H1 (cell line): Measurements from ENCODE around the gene RABGAP1. TPM values are rescaled to one million over a fixed set of nuclear protein-coding genes. Genes with fewer than 3 reads are reported as not detected.

Experiments
- CTCF ChIA-PET: fragments of 300-600 bp; sonication (Branson Sonifier 250); formaldehyde crosslinking; loops from one replicate; lab custom pipeline; 2021; ENCODE audit not compliant: partially characterized antibody; lab: Charles Lee
- POLR2A ChIA-PET: fragments of 300-600 bp; sonication (Branson Sonifier 250); formaldehyde crosslinking; loops from one replicate; lab custom pipeline; 2021; ENCODE audit warnings: inconsistent platforms; ENCODE audit not compliant: partially characterized antibody; lab: Charles Lee
- DNase-seq, 2 experiments: peaks; one replicate each; pipeline versions ENCODE4 v3.0.0 to v3.0.0-alpha.2; 2010 to 2022; ENCODE audit warnings: low spot score in 2 of 2, low read depth in 1 of 2, mixed read lengths in 1 of 2
- FAIRE-seq: peaks from 2 replicates; lab custom pipeline; 2011; peaks lifted over from hg19 to GRCh38; lab: Jason Lieb, UNC
- H2AFZ ChIP-seq: 2 replicates; pipeline ENCODE4 v1.8.1; 2012; ENCODE audit warnings: low read length, inconsistent platforms
- H2AK5ac ChIP-seq: 2 replicates; pipeline ENCODE4 v1.6.1; 2013; ENCODE audit warnings: low read depth, low read length
- H2BK120ac ChIP-seq: replicated peaks from 2 replicates; pipeline ENCODE3; 2013; ENCODE audit warnings: low read depth, low read length, inconsistent platforms
- H2BK12ac ChIP-seq: 2 replicates; pipeline ENCODE4 v1.6.1; 2013; ENCODE audit warnings: low read depth, low read length
- H2BK15ac ChIP-seq: 2 replicates; pipeline ENCODE4 v1.6.1; 2013; ENCODE audit warnings: low read length
- H2BK20ac ChIP-seq: 2 replicates; pipeline ENCODE4 v1.6.1; 2013; ENCODE audit warnings: low read length
- H2BK5ac ChIP-seq: 2 replicates; pipeline ENCODE4 v1.6.1; 2013; ENCODE audit warnings: low read depth, low read length
- H3K14ac ChIP-seq: 2 replicates; pipeline ENCODE4 v1.6.1; 2013; ENCODE audit warnings: inconsistent platforms; ENCODE audit not compliant: insufficient read length
- H3K18ac ChIP-seq: 2 replicates; pipeline ENCODE4 v1.6.1; 2013; ENCODE audit warnings: low read length; ENCODE audit errors: extremely low read depth
- H3K23ac ChIP-seq: 2 replicates; pipeline ENCODE4 v1.6.1; 2013; ENCODE audit warnings: inconsistent platforms; ENCODE audit not compliant: insufficient read length
- H3K23me2 ChIP-seq: 2 replicates; pipeline ENCODE4 v1.6.1; 2013; ENCODE audit warnings: low read depth, low read length
- H3K27ac ChIP-seq: 2 replicates; pipeline ENCODE4 v1.6.1; 2011; ENCODE audit warnings: low read depth, low read length, inconsistent platforms
- H3K27me3 ChIP-seq, 4 experiments: replicated peaks in 1 of 4; 1 replicate in 1 of 4; 2 replicates in 3 of 4; pipeline versions ENCODE4 v1.6.1 to v1.8.1; 2011 to 2013; ENCODE audit warnings: low read length in 3 of 4, mild to moderate bottlenecking in 3 of 4, inconsistent platforms in 2 of 4, mixed read lengths in 2 of 4, moderate library complexity in 1 of 4; ENCODE audit not compliant: control insufficient read depth in 3 of 4, insufficient read depth in 3 of 4; ENCODE audit errors: extremely low read depth in 1 of 4
- H3K36me3 ChIP-seq, 4 experiments: 2 replicates each; pipeline versions ENCODE4 v1.6.1 to v1.8.1; 2011 to 2013; ENCODE audit warnings: mild to moderate bottlenecking in 4 of 4, low read length in 3 of 4, moderate library complexity in 2 of 4, control low read depth in 1 of 4, inconsistent platforms in 1 of 4; ENCODE audit not compliant: insufficient read depth in 4 of 4, control insufficient read depth in 2 of 4
- H3K4ac ChIP-seq: replicated peaks from 2 replicates; pipeline ENCODE3; 2013; ENCODE audit warnings: low read length, low read depth, mixed read lengths, inconsistent platforms; ENCODE audit not compliant: insufficient read length
- H3K4me1 ChIP-seq, 4 experiments: replicated peaks in 1 of 4; 1 replicate in 1 of 4; 2 replicates in 3 of 4; pipeline versions ENCODE4 v1.6.1 to v1.8.1; 2011 to 2013; ENCODE audit warnings: low read length in 3 of 4, inconsistent platforms in 2 of 4, mixed read lengths in 1 of 4; ENCODE audit not compliant: insufficient read depth in 4 of 4, control insufficient read depth in 3 of 4
- H3K4me2 ChIP-seq, 2 experiments: 2 replicates each; pipeline versions ENCODE4 v1.6.1 to v1.8.1; 2011 to 2013; ENCODE audit warnings: low read depth in 2 of 2, low read length in 2 of 2, control low read depth in 1 of 2, inconsistent platforms in 1 of 2, mild to moderate bottlenecking in 1 of 2; ENCODE audit not compliant: insufficient read depth in 1 of 2
- H3K4me3 ChIP-seq, 4 experiments: fragments of 200-600, 300-600 bp in 1 of 4; sonication (generic), shearing (Covaris generic), sonication (Bioruptor Twin) in 1 of 4; 2 replicates each; pipeline versions ENCODE4 v1.5.1 to v1.8.1; 2011 to 2016; ENCODE audit warnings: low read length in 4 of 4, low read depth in 3 of 4, control low read depth in 2 of 4, inconsistent platforms in 2 of 4, mild to moderate bottlenecking in 2 of 4, mixed read lengths in 1 of 4, moderate library complexity in 1 of 4; ENCODE audit not compliant: insufficient read depth in 2 of 4; ENCODE audit errors: extremely low read depth in 1 of 4
- H3K56ac ChIP-seq: replicated peaks from 2 replicates; pipeline ENCODE3; 2013; ENCODE audit warnings: low read depth, mild to moderate bottlenecking, mixed read lengths, low read length, inconsistent platforms; ENCODE audit not compliant: insufficient read length
- H3K79me1 ChIP-seq: 2 replicates; pipeline ENCODE4 v1.6.1; 2013; ENCODE audit warnings: low read depth, low read length, control low read depth
- H3K79me2 ChIP-seq, 2 experiments: 2 replicates each; pipeline versions ENCODE4 v1.6.1 to v1.8.1; 2012 to 2013; ENCODE audit warnings: low read length in 2 of 2, mild to moderate bottlenecking in 2 of 2, inconsistent platforms in 1 of 2; ENCODE audit not compliant: insufficient read depth in 2 of 2, control insufficient read depth in 1 of 2
- H3K9ac ChIP-seq, 4 experiments: replicated peaks in 1 of 4; 1 replicate in 1 of 4; 2 replicates in 3 of 4; pipeline versions ENCODE4 v1.6.1 to v1.8.1; 2011 to 2013; ENCODE audit warnings: low read depth in 3 of 4, low read length in 3 of 4, control low read depth in 2 of 4, mild to moderate bottlenecking in 2 of 4, moderate library complexity in 2 of 4, inconsistent platforms in 1 of 4; ENCODE audit errors: extremely low read depth in 1 of 4
- H3K9me3 ChIP-seq, 2 experiments: 2 replicates each; pipeline versions ENCODE4 v1.6.1 to v1.8.1; 2012 to 2013; ENCODE audit warnings: mild to moderate bottlenecking in 2 of 2, moderate library complexity in 2 of 2, control low read depth in 1 of 2, inconsistent platforms in 1 of 2, low read depth in 1 of 2, low read length in 1 of 2, mixed read lengths in 1 of 2; ENCODE audit not compliant: insufficient read depth in 2 of 2
- H4K20me1 ChIP-seq, 2 experiments: replicated peaks in 1 of 2; 2 replicates each; pipeline versions ENCODE3 to v1.8.1; 2011 to 2013; ENCODE audit warnings: inconsistent platforms in 2 of 2, low read length in 2 of 2, mild to moderate bottlenecking in 1 of 2; ENCODE audit not compliant: insufficient read depth in 2 of 2, control insufficient read depth in 1 of 2
- H4K5ac ChIP-seq: 2 replicates; pipeline ENCODE4 v1.6.1; 2013; ENCODE audit warnings: low read length, low read depth, mixed read lengths, inconsistent platforms; ENCODE audit not compliant: insufficient read length
- H4K8ac ChIP-seq: 2 replicates; pipeline ENCODE4 v1.8.0; 2013; ENCODE audit warnings: mild to moderate bottlenecking, moderate library complexity, low read length, inconsistent platforms; ENCODE audit not compliant: insufficient read depth; ENCODE audit errors: extremely low read depth
- H4K91ac ChIP-seq: replicated peaks from 2 replicates; pipeline ENCODE3; 2013; ENCODE audit warnings: low read length, mixed read lengths, inconsistent platforms; ENCODE audit not compliant: insufficient read length
- ASH2L ChIP-seq: fragments of 200-600, 300-600 bp; sonication (generic); IDR thresholded peaks from one replicate; pipeline ENCODE4 v1.7.1; 2017; ENCODE audit warnings: low read length
- ATF2 ChIP-seq: IDR thresholded peaks from 2 replicates; pipeline ENCODE4 v1.6.1; 2012; ENCODE audit warnings: low read length, inconsistent platforms
- CEBPB ChIP-seq: IDR thresholded peaks from 2 replicates; pipeline ENCODE4 v1.6.1; 2012; ENCODE audit warnings: low read depth, low read length
- KDM4A ChIP-seq: IDR thresholded peaks from one replicate; pipeline ENCODE4 v1.7.1; 2012; ENCODE audit warnings: low read depth, mild to moderate bottlenecking, moderate library complexity, low read length, inconsistent platforms; ENCODE audit not compliant: severe bottlenecking
- MAX ChIP-seq: IDR thresholded peaks from 2 replicates; pipeline ENCODE4 v1.6.1; 2012; ENCODE audit warnings: inconsistent platforms
- WGBS, 2 experiments: shearing (Covaris generic) in 1 of 2; methylation state at CpG; one replicate each; pipeline versions ENCODE4 v1.1.6 to v1.1.7; 2013 to 2015; ENCODE audit warnings: low lambda C conversion rate in 2 of 2, mixed read lengths in 2 of 2, inconsistent platforms in 1 of 2, low coverage in 1 of 2, missing lambda C conversion rate in 1 of 2; ENCODE audit not compliant: insufficient replicate concordance in 2 of 2, insufficient coverage in 1 of 2, insufficient read length in 1 of 2; ENCODE audit errors: extremely low coverage in 1 of 2, missing lambda C conversion rate in 1 of 2; 5-methylcytosine and 5-hydroxymethylcytosine counted together
- polyA plus RNA-seq, 7 experiments: library from polyadenylated mRNA; depleted of rRNA in 3 of 7; stranded (reverse) in 5 of 7; unstranded in 2 of 7; fragments of >200 nt in 5 of 7; fragments of 200-250 nt in 2 of 7; gene quantifications; 1 replicate in 5 of 7; 2 replicates in 1 of 7; 4 replicates in 1 of 7; pipeline versions ENCODE4 v1.2.1 to v1.2.3, GENCODE V29; 2011 to 2013; ENCODE audit warnings: missing spikeins in 2 of 7, mixed read lengths in 2 of 7
- total RNA-seq: library from RNA; stranded (reverse); fragmentation: NEBNext Ultra II Directional; extraction: Animal tissue kit (Norgen Biotek cat#: 25700); gene quantifications from 2 replicates; pipeline ENCODE4 v1.2.1, GENCODE V29; 2021

RABGAP1 gene
- total and polyA plus RNA-seq, 2 of the 8 experiments (the other 6 are each of a cell fraction or from before 2014, with no cell fraction given), result 15.7 to 38.3 TPM

GRCh38 chr9:123119566-123119965 lies 178.7 kb downstream of the RABGAP1 start:
- H3K36me3 ChIP-seq, result peaks cover 0 to 7% (median 4%) of the 10 kb centered on the region in 4 experiments; a peak in 5 of 8 replicates
- no peaks in the 10 kb centered on the region for H3K79me2 ChIP-seq
- no peak overlapping the region for H3K4me3 ChIP-seq
- H3K4me2 ChIP-seq, result no peak overlapping the region
- H3K4me1 ChIP-seq, result peaks cover 0 to 4% (median 0%) of the 10 kb centered on the region in 4 experiments; a peak in 1 of 7 replicates
- no peak overlapping the region for H2BK5ac ChIP-seq
- H4K20me1 ChIP-seq, result peaks cover 5 to 6% of the 10 kb centered on the region in 2 experiments
- POLR2A ChIA-PET, result interaction anchor here (1.0 to 1.3 kb wide), 3 partner anchors 9 to 11 kb away, joined by 3 read pairs; no protein-coding TSS in a partner anchor
- H2BK15ac ChIP-seq, result no peak overlapping the region
- no peak overlapping the region for H3K27ac ChIP-seq
- no peak overlapping the region for H2BK20ac ChIP-seq
- H3K18ac ChIP-seq, result no peak overlapping the region
- no peak overlapping the region for H4K91ac ChIP-seq
- no peaks in the 10 kb centered on the region for H3K27me3 ChIP-seq
- H2BK12ac ChIP-seq, result no peak overlapping the region
- H3K56ac ChIP-seq, result no peak overlapping the region
- H2AK5ac ChIP-seq, result no peak overlapping the region
- no peaks in the 10 kb centered on the region for H3K9me3 ChIP-seq
- no peak overlapping the region for H3K4ac ChIP-seq
- FAIRE-seq (no peak), DNase-seq (no peak)
- H3K79me1 ChIP-seq, result 0 out of 2 replicates have a peak, but pooled peaks cover 2% of the 10 kb centered on the region
- H3K23me2 ChIP-seq, result no peaks in the 10 kb centered on the region
- H3K9ac ChIP-seq, result no peak overlapping the region
- H2BK120ac ChIP-seq, result no peak overlapping the region
- 92% methylated on average over 7 of the region's 7 CpGs; no CpG with 5 or more reads in 1 of the 2 experiments for WGBS, 2 experiments
- CTCF ChIA-PET, result interaction anchor here (0.7 to 3.0 kb wide), 3 partner anchors 12 to 31 kb away, joined by 3 to 12 read pairs (median 3); no protein-coding TSS in a partner anchor
- no peak overlapping the region for H2AFZ ChIP-seq
- H3K14ac ChIP-seq, result no peak overlapping the region
- no peak overlapping the region for H3K23ac ChIP-seq
- TF ChIP-seq ATF2, result no peak
- TF ChIP-seq KDM4A, result no peak
- TF ChIP-seq ASH2L, result no peak
- TF ChIP-seq CEBPB, result no peak
- TF ChIP-seq MAX, result no peak
- no peak overlapping the region for H4K8ac ChIP-seq
- no peak overlapping the region for H4K5ac ChIP-seq
